GM12892 (cell line): ENCODE results near the gene SUSD1.
A peak's percentile ranks its signal among the peaks of the same experiment; 100 is the strongest.

ENCODE experiments used
- DNase-seq: peaks from one replicate; pipeline ENCODE4 v3.0.0; 2011; ENCODE audit not compliant: insufficient read length
- FAIRE-seq: peaks from 2 replicates; lab custom pipeline; 2011; peaks lifted over from hg19 to GRCh38; lab: Jason Lieb, UNC
- POLR2A ChIP-seq: IDR thresholded peaks from 2 replicates; pipeline ENCODE4 v1.6.1; 2011; ENCODE audit warnings: low read depth, low read length, control low read depth
- POLR2AphosphoS5 ChIP-seq: IDR thresholded peaks from 2 replicates; pipeline ENCODE4 v1.6.1; 2011; ENCODE audit warnings: low read depth, low read length, control low read depth
- TAF1 ChIP-seq: IDR thresholded peaks from 2 replicates; pipeline ENCODE4 v1.6.1; 2011; ENCODE audit warnings: low read depth, mild to moderate bottlenecking, control low read depth, low read length, borderline replicate concordance

Gene SUSD1

GRCh38 chr9:112110094-112110776, 64.9 kb downstream of the SUSD1 start:
- TF ChIP-seq TAF1, result no peak
- TF ChIP-seq POLR2AphosphoS5, result no peak
- no peak for TF ChIP-seq POLR2A
- DNase-seq, result no peak
- no peak for FAIRE-seq

- DNase-seq (no peak), FAIRE-seq (no peak)
- TF ChIP-seq TAF1 (no peak), POLR2A (no peak), POLR2AphosphoS5 (no peak)
These were observed 70.2 kb downstream of the SUSD1 start for GRCh38 chr9:112104901-112105300.

- DNase-seq, result no peak
- FAIRE-seq, result no peak
- TF ChIP-seq TAF1 (no peak), POLR2AphosphoS5 (no peak), POLR2A (no peak)
These were observed 70.7 kb downstream of the SUSD1 start for GRCh38 chr9:112104401-112104800.

GRCh38 chr9:112103405-112103804, 71.7 kb downstream of the SUSD1 start:
- FAIRE-seq (no peak), DNase-seq (no peak)
- TF ChIP-seq TAF1, result no peak
- TF ChIP-seq POLR2AphosphoS5, result no peak
- TF ChIP-seq POLR2A, result no peak

GRCh38 chr9:112097712-112098688, 77.1 kb downstream of the SUSD1 start:
- DNase-seq (peak; percentile 29), FAIRE-seq (peak; percentile 42)
- TF ChIP-seq TAF1 (no peak), POLR2A (no peak), POLR2AphosphoS5 (no peak)

GRCh38 chr9:112094948-112095681, 80.0 kb downstream of the SUSD1 start:
- TF ChIP-seq POLR2AphosphoS5, result no peak
- no peak for TF ChIP-seq POLR2A
- no peak for TF ChIP-seq TAF1
- DNase-seq (no peak), FAIRE-seq (peak; percentile 74)

GRCh38 chr9:112094241-112094640, 80.9 kb downstream of the SUSD1 start:
- no peak for TF ChIP-seq POLR2AphosphoS5
- TF ChIP-seq POLR2A, result no peak
- no peak for TF ChIP-seq TAF1
- DNase-seq, result no peak
- FAIRE-seq, result no peak

- FAIRE-seq, result no peak
These were observed 81.3 kb downstream of the SUSD1 start for GRCh38 chr9:112093870-112094216.

GRCh38 chr9:112093147-112093869, 81.8 kb downstream of the SUSD1 start:
- DNase-seq (no peak), FAIRE-seq (no peak)
- no peak for TF ChIP-seq TAF1
- no peak for TF ChIP-seq POLR2AphosphoS5
- no peak for TF ChIP-seq POLR2A

More at GRCh38 chr9:112093870-112094216, 81.3 kb downstream of the SUSD1 start:
- no peak for TF ChIP-seq POLR2AphosphoS5
- TF ChIP-seq POLR2A, result no peak
- no peak for TF ChIP-seq TAF1
- DNase-seq, result no peak

- TF ChIP-seq POLR2A (no peak), TAF1 (no peak), POLR2AphosphoS5 (no peak)
- no peak for DNase-seq
- FAIRE-seq, result no peak
These were observed 83.3 kb downstream of the SUSD1 start for GRCh38 chr9:112091810-112092209.

GRCh38 chr9:112087506-112087905, 87.6 kb downstream of the SUSD1 start:
- FAIRE-seq (no peak), DNase-seq (no peak)
- TF ChIP-seq TAF1, result no peak
- TF ChIP-seq POLR2AphosphoS5, result no peak
- TF ChIP-seq POLR2A, result no peak
